22Rv1 (cell line): ENCODE measurements around the gene SGO2.
"Not testable (repeated sequence)": the region's sequence is repeated elsewhere in the genome, so short reads cannot be mapped to it uniquely, and the experiment has no call there.

ENCODE experiments used
- H3K27ac ChIP-seq: fragments of 450-650 bp; 2 replicates; pipeline ENCODE4 v1.5.1; 2017
- CTCF ChIP-seq: fragments of 450-650 bp; IDR thresholded peaks from 2 replicates; pipeline ENCODE4 v1.5.1; 2017; ENCODE audit warnings: mild to moderate bottlenecking
- ZFX ChIP-seq: fragments of 450-650 bp; IDR thresholded peaks from 2 replicates; pipeline ENCODE4 v1.6.1; 2017; ENCODE audit warnings: antibody characterized with exemption, borderline replicate concordance

The SGO2 gene

GRCh38 chr2:200525066-200525465 lies 941 bp upstream of the SGO2 start:
- no peak for TF ChIP-seq CTCF
- TF ChIP-seq ZFX = no peak
- H3K27ac ChIP-seq = 0 out of 2 replicates have a peak overlapping the region, but pooled peaks have one; percentile 79

- peak overlapping the region; percentile 79 for H3K27ac ChIP-seq
- TF ChIP-seq CTCF = no peak
- TF ChIP-seq ZFX = no peak
Observed at GRCh38 chr2:200525551-200525881, 491 bp upstream of the SGO2 start.

- no peak for TF ChIP-seq CTCF
- H3K27ac ChIP-seq = no peak overlapping the region
Observed at GRCh38 chr2:200528228-200528627, 2.2 kb downstream of the SGO2 start.

GRCh38 chr2:200533754-200534153 lies 7.7 kb downstream of the SGO2 start:
- TF ChIP-seq CTCF (no peak), ZFX (no peak)
- no peak overlapping the region for H3K27ac ChIP-seq

- TF ChIP-seq ZFX = no peak
- TF ChIP-seq CTCF = no peak
- no peak overlapping the region for H3K27ac ChIP-seq
Observed at GRCh38 chr2:200534572-200534971, 8.6 kb downstream of the SGO2 start.

GRCh38 chr2:200538139-200538538 lies 12.1 kb downstream of the SGO2 start:
- no peak for TF ChIP-seq CTCF
- no peak for TF ChIP-seq ZFX
- H3K27ac ChIP-seq = no peak overlapping the region

- H3K27ac ChIP-seq = no peak overlapping the region
- TF ChIP-seq CTCF (no peak), ZFX (no peak)
Observed at GRCh38 chr2:200540793-200541192, 14.8 kb downstream of the SGO2 start.

GRCh38 chr2:200566596-200566995 lies 40.6 kb downstream of the SGO2 start:
- H3K27ac ChIP-seq = not testable (repeated sequence)
